ENCODE measurements around the gene SETD3.

The SETD3 gene

GRCh38 chr14:99471731-99472130 is 8.9 kb downstream of the SETD3 start:
- H3K27ac ChIP-seq (ENCODE audit: poor library complexity, severe bottlenecking), result no peak overlapping the region

GRCh38 chr14:99468836-99469592 is 11.6 kb downstream of the SETD3 start:
- Histone ChIP-seq H3K4me1 (ENCODE audit: insufficient read depth, poor library complexity, severe bottlenecking) (peaks cover 11% of the 10 kb centered on the region), H3K9me3 (ENCODE audit: severe bottlenecking) (no peaks in the 10 kb centered on the region), H3K27me3 (ENCODE audit: insufficient read depth, poor library complexity, severe bottlenecking) (no peaks in the 10 kb centered on the region), H3K27ac (ENCODE audit: poor library complexity, severe bottlenecking) (no peak overlapping the region), H3K36me3 (ENCODE audit: low read depth) (peaks cover 23% of the 10 kb centered on the region), H3K4me3 (ENCODE audit: severe bottlenecking) (no peak overlapping the region)
- DNase-seq (ENCODE audit: low spot score) (no peak), ATAC-seq (ENCODE audit: low read depth) (no peak)
- TF ChIP-seq, protein P1, sequence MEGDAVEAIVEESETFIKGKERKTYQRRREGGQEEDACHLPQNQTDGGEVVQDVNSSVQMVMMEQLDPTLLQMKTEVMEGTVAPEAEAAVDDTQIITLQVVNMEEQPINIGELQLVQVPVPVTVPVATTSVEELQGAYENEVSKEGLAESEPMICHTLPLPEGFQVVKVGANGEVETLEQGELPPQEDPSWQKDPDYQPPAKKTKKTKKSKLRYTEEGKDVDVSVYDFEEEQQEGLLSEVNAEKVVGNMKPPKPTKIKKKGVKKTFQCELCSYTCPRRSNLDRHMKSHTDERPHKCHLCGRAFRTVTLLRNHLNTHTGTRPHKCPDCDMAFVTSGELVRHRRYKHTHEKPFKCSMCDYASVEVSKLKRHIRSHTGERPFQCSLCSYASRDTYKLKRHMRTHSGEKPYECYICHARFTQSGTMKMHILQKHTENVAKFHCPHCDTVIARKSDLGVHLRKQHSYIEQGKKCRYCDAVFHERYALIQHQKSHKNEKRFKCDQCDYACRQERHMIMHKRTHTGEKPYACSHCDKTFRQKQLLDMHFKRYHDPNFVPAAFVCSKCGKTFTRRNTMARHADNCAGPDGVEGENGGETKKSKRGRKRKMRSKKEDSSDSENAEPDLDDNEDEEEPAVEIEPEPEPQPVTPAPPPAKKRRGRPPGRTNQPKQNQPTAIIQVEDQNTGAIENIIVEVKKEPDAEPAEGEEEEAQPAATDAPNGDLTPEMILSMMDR (IDR thresholded peaks at IDR 0.05; ENCODE audit: poor library complexity, severe bottlenecking), result no peak

More at GRCh38 chr14:99471731-99472130, 8.9 kb downstream of the SETD3 start:
- no peak for DNase-seq (ENCODE audit: low spot score)
- peaks cover 17% of the 10 kb centered on the region for H3K4me1 ChIP-seq (ENCODE audit: insufficient read depth, poor library complexity, severe bottlenecking)
- no peak overlapping the region for H3K4me3 ChIP-seq (ENCODE audit: severe bottlenecking)
- peaks cover 4% of the 10 kb centered on the region; the same call in 1 of the 2 replicates for H3K36me3 ChIP-seq (ENCODE audit: low read depth)
- no peaks in the 10 kb centered on the region for H3K27me3 ChIP-seq (ENCODE audit: insufficient read depth, poor library complexity, severe bottlenecking)
- TF ChIP-seq, protein P1 (IDR thresholded peaks at IDR 0.05; ENCODE audit: poor library complexity, severe bottlenecking), result no peak
- ATAC-seq (ENCODE audit: low read depth), result no peak
- no peaks in the 10 kb centered on the region for H3K9me3 ChIP-seq (ENCODE audit: severe bottlenecking)

DNA sequence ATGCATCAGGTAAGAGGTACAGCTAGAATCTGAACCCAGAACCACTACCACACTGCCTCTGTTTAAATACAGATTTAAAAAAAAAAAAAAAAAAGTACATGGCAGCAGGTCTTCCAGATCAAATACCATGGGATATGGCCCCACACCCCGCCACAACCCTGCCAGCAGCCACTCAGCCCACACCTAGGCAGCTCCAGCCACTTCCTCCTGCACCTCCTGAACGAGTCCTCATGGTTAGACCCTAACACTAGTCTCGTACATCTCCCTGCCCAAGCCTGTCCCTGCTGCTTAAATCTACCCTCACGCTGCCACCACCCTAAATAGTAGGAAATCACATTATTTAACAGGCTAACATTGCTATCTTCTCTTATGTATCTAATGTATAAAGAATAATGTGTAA is 12.6 kb downstream of the SETD3 start:
- H3K27ac ChIP-seq (ENCODE audit: poor library complexity, severe bottlenecking), result no peak overlapping the region
- ATAC-seq (ENCODE audit: low read depth) (no peak), DNase-seq (ENCODE audit: low spot score) (no peak)
- no peaks in the 10 kb centered on the region for H3K27me3 ChIP-seq (ENCODE audit: insufficient read depth, poor library complexity, severe bottlenecking)
- H3K4me3 ChIP-seq (ENCODE audit: severe bottlenecking), result no peak overlapping the region
- peaks cover 32% of the 10 kb centered on the region for H3K36me3 ChIP-seq (ENCODE audit: low read depth)
- H3K4me1 ChIP-seq (ENCODE audit: insufficient read depth, poor library complexity, severe bottlenecking), result peaks cover 3% of the 10 kb centered on the region
- TF ChIP-seq, protein P1 (IDR thresholded peaks at IDR 0.05; ENCODE audit: poor library complexity, severe bottlenecking), result no peak
- no peaks in the 10 kb centered on the region for H3K9me3 ChIP-seq (ENCODE audit: severe bottlenecking)

- DNase-seq (ENCODE audit: low spot score), result no peak
- Histone ChIP-seq H3K36me3 (ENCODE audit: low read depth) (peaks cover 38% of the 10 kb centered on the region), H3K27ac (ENCODE audit: poor library complexity, severe bottlenecking) (no peak overlapping the region), H3K4me3 (ENCODE audit: severe bottlenecking) (no peak overlapping the region), H3K4me1 (ENCODE audit: insufficient read depth, poor library complexity, severe bottlenecking) (no peaks in the 10 kb centered on the region), H3K9me3 (ENCODE audit: severe bottlenecking) (no peaks in the 10 kb centered on the region), H3K27me3 (ENCODE audit: insufficient read depth, poor library complexity, severe bottlenecking) (no peaks in the 10 kb centered on the region)
- no peak for ATAC-seq (ENCODE audit: low read depth)
- TF ChIP-seq, protein P1 (IDR thresholded peaks at IDR 0.05; ENCODE audit: poor library complexity, severe bottlenecking), result no peak
These were observed 13.2 kb downstream of the SETD3 start for GRCh38 chr14:99467336-99468078.
